HG03066 (cell line): ENCODE measurements around the gene RHCG.

Source experiments
- ATAC-seq: cut with Tn5 transposase; IDR thresholded peaks from one replicate; pipeline ENCODE4 v1.9.1; 2021; ENCODE audit warnings: low read depth; ENCODE audit not compliant: unreplicated experiment

RHCG gene

DNA sequence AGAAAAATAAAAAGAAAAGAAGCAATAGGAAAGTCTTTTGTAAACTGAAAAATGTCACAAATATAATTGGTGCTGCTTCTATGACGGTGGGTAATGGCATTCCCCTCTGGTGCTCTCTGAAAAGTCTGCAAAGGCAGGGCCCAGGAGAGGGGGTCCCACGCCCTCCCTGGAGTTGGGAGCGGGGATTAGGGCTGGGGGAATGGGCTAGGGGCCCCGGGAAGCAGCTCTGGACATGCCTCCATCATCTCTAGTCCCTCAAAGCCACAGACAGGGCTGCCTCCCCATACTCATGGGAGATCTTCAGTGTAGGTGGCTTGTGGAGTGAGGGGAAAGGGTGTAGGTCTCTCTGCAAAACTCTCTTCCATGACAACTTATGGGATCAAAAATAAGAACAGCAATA is 7.8 kb upstream of the RHCG start:
- no peak for ATAC-seq

DNA sequence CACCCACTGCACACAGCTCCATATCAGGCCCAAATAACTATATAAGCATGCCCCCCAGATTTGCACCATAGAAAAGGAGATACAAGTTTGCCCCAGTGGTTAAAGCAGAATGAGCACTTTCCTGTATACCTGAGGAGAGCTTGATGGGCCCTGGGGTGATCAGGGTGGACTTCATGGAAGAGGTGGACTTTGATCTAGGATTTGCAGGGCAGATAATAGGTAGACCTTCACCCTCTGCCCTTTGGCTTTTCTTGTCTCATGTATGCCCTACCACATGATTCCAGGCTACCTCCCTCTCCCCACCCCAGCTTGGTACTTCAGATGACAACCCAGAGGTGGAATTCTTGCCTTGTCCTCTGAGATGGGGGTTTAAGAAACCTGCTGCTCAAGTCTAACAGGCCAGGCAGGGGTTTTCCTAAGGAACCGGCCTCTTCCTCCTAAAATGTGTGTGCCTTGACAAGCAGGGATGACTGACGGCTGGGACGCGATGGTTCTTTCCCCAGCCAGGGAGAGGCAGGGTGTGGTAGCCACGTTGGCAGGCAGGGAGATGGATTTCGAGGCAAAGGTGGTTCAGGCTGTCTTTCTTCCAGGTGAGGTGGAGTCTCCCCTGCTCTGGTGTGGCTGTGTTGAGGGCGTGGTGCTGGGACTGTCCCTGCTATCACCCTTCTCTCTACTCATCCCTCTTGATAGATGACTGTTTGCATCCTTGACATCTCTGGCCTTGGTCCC is 6.6 kb upstream of the RHCG start:
- ATAC-seq = no peak

DNA sequence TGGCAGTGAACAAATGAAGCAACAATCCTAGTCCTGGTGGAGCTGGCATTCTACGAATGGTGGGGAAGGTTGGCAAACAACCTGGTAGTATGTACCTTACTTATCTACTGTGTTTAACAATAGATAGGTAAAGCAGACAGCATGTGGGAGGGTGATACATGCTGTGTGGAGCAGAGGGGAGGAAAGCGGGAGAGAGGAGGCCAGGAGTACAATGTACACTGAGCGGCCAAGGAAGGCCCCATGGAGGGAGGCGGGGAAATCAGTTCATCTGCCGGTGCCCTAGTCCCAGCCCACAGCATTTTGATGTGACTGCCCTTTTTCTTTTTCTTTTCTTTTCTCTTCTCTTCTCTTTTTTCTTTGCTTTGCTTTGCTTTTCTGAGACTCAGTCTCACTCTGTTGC is 5.3 kb upstream of the RHCG start:
- no peak for ATAC-seq

DNA sequence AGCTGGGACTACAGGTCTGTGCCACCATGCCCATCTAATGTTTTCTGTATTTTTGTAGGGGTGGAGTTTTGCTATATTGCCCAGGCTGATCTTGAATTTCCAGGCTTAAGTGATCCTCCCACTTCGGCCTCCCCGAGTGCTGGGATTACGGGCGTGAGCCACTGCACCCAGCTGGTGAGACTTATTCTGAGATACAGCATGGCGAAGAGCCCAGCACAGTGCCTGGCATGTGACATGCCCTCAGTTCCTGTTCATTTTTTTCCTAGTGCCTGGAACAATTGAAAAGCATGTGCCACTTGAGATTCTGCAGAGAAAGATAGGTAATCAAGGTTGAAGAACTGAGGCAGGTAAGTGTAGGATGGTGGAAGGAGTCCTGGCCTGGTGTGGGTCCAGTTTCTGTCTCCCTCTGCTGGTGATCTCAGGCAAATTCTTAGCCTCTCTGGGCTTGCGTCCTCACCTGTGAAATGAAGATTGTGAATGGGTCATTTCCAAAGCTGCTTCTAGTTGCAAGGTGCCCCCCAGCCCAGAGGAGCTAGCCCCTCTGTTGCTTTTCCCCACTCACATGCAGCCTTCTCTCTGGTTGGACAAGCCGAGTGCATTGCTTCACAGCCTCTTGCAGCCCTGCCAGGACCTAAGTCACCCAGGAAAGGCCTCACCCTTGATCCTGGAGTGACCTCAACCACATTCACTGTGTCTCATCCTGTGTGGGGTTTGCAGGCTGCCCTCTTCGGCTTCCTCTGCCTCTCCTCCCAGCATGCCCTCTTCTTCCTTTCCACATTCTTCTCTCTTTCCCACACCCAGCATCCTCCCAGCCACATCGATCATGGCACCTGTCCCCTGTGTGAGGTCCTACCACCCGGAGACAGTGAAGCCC is 4.3 kb upstream of the RHCG start:
- no peak for ATAC-seq

DNA sequence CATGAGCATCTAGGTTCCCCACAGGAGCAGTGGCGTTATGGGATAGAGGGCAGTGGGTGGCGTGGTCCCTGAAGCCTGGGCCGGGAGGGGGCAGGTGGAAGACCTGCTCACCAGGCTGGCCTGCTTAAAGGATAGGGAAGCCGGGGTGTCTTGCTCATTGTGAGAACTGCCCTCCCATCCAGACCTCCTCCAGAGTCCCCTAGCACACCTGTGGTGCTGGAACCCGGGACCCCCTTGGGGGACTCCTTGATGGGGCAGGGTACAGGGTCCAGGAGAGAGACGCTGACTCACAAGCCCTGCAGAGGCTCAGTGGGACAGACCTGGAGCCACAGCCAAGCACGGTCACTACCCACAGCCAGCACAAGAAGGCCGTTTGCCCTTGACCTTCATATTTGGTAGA is 2.8 kb upstream of the RHCG start:
- ATAC-seq = no peak

DNA sequence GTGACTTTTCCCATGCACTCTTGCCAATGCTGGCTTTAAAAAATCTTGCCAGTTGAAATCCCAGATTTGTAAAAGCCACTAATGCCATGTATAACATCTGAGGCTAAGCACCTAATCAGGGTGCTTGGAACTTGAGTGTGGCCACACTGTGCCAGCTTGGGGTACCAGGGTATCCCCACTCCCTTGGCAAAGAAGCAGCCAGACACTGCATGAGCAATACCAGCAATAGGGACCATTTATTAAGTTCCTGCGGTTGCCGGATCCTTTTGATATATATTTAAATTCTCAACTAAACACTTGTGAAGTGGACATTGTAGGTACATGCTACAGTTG is 2.2 kb upstream of the RHCG start:
- no peak for ATAC-seq

DNA sequence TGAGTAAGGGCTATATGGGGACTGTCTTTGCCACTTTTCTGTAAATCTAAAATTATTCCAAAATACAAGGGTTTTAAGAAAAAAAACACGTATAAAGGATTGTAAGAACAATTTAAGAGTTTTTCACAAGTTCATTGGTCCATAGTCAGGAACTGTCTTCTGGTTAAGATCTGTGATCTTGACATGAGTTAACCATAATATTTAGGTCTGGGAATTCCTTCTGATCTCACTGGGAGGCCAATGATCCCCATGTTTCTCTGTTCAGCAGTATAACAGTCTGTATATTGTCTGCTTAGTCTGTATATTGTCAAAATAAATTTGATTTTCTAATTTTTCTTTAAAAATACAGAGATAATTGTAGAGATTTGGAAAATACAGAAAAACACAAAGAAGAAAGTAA is 848 bp upstream of the RHCG start:
- ATAC-seq = no peak

DNA sequence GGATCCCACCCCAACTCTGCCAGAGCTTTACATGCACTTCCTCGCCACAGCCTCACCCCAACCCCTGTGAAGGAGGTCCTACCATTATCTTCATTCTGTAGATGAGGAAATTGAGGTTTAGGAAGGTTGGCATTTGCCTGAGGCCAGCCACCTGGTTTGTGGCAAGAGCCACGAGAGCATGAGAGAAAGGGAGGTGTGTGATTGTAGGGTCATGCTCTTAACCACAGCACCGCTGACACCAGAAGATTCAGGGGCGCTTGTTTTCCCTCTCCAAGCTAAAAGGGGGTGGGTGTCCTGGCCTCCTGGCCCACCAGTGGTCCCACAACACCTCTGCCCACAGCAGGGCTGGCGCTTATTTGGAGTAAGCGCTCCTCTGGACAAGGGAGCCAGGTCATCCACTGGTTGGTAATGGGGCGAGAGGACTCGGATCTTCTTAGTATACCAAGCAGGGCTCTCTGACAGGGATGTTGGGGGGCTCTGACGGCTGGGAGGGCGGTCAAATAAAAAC is 691 bp downstream of the RHCG start:
- no peak for ATAC-seq

DNA sequence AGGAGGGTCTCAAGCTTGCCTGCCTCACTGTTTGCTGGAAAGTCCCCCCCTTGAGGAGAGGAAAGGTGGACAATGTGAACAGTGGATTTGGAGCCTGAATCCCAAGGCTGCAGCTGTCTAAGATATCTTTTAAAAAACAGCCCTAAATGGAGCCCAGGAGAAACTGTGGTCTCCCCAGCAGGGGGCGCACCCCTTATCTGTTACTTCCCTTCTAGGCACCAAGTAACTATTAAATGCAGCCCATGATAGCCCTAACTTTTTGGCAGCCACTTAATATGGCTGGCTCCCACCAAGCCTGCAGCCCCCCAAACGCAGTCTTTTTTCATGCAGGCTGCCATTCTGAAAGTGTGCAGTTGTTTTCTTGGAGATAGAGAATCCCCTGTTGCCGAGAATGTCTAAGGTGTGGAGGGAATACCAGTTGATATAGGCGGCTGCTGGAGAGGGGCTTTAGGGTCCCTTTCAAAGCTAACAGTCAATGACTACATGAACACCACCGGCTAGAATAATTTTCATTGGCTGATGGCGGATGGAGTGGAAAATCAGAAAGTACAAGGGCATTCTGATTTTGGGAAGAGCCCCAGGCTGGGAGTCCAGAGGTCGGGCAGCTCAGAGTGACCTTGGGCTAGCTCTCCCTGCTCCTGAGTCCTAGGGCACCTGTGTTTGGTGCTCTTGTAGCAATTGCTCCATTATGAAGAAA is 1.3 kb downstream of the RHCG start:
- no peak for ATAC-seq

DNA sequence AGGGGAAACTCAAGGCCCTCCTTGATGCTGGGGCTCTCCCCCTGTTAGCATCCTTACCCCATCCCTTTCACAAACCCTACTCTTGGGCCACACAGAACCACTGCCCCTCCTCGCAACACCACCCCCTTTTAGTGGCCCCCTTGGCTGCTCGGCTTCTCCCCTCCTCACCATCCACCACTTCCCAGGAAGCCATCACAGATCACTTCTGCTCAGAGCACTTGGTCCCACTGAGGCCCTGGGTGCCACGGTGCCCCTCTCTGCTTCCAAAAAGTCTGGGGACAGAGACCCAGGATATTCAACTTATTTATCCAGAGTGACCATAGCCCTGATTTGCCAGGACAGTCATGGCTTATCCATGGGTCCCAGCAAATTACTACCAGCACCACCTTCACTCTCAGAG is 2.4 kb downstream of the RHCG start:
- no peak for ATAC-seq

DNA sequence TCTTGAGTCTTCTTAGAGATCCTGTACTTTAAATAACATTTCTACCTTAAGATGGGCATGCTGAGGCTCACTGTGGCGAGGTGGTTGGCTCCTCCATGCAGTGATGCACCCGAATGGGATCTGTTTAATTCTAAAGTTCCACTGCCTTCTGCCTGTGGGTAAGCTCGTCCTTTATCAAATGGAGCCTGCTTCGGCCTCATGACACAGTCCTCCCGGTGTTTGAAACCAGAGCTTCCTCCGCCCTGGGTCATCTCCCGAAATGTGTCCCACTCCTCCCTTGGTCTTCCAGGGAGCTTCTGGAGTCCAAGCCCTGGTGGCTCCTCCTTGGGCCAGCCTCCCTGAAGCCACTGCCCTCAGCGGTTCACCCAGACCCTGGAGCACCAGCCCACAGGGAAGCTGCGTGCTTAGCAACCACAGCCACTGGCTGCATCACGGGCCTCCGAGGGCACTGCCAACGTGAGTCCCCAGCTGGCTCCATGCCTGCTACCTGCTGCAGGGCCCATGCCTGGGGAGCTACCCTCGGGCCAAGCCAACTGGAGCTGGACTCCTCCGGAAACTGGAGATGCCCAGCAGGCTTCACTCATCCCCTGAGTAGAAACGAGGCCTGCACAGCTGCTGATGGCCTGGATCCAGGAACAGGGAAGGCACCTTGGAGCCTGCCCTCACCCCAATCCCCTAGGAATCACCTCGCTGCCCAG is 3.3 kb downstream of the RHCG start:
- ATAC-seq = no peak

DNA sequence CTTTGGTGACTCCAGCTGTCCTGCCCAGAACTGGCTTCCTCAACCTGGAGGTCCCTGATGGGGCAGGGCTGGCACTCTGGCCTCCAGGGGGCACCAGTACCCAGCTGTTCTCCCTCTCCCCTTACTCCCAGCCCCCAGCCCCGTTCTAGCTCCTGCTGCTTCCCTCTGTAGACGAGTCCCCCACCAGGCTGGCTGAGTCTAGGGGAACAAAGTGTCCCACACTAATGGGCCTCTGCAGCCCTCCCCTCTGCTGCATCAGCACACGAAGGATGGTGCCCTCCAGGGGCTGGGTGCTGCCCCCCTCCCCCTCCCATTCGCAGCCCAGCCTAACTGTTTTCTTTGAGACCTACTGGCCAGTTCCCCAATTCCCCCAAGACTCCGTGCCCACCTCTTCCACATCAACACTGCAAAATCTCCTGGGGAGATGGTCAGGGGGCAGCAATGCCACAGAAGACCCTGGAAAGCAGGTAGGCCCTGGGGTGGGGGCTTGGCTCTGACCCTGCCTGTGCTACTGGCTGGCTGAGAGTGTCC is 4.2 kb downstream of the RHCG start:
- ATAC-seq = no peak

DNA sequence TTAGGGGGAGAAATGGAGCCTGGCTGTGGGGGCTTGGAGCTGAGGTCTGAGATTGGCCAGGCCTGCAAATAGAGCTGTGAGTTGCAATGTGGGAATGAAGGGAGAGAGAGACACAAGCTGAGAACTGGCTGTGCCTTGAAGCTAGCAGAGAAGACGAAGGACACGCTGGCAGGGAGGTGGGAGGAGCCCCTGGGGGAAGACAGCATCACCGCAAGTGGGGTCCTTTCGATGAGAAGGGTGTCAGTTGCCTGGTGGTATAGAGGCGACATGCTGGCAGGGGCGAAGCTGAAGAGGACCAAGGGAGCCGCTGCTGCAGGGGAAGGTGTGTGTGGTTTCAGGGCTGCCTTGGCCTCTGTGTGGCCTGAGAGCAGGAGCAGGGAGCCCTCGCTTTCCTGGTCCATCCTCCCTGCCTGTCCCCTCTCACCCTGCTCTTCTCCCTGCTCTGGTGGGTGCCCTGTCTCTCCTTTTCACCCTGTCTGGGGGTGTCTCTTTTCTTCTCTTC is 5.5 kb downstream of the RHCG start:
- ATAC-seq = no peak

DNA sequence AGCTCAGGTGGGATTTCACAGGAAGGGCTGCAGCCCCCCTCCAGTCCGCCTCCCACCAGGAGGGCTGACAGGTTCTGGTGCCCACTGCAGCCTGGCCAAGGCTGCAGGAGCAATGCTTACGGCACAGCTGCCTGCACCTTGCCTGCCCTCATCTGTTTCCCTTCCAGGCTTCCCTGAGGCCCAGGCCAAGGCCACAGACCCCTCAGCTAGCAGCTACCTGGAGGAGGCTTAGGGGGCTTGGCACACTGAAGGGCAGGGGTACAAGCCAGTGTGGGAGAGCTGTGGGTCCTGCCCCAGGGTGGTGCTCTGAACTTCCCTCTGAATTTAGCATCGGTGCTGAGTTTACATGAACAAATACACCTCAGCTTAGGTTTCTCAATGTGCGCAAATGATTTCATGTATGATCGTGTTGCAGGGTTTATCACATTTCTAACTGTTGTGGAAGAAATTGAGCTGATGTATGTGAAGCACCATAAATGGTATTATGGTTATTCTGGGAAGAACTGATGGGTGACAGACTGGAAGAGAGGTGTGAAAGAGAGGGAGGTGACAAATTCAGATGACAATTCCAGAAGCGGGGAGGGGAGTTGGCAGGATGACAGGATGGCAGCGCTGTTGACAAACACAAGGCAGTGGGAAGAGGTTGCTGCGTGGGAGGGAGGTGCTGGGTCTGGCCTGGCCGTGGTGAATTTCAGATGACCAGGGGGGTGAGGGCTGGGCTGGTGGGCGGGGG is 6.1 kb downstream of the RHCG start:
- ATAC-seq = no peak

DNA sequence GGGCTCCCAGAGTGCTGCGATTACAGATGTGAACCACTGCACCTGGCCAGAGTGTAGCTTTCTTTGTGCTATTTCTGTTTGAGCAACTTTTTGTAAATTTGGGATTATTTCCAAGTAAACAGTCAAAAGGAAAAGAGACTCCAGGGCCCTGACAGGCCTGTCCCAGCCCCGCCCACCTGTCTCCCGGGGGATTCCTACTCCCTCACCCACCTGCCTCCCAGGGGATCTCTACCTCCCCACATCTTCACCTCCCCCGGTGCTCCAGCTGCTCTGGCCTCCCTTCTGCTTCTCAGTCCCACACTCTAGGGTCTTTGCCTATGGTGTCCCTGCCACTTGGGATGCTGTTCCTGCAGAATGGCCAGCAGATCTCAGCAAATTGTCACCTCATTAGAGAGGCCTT is 7.0 kb downstream of the RHCG start:
- no peak for ATAC-seq

DNA sequence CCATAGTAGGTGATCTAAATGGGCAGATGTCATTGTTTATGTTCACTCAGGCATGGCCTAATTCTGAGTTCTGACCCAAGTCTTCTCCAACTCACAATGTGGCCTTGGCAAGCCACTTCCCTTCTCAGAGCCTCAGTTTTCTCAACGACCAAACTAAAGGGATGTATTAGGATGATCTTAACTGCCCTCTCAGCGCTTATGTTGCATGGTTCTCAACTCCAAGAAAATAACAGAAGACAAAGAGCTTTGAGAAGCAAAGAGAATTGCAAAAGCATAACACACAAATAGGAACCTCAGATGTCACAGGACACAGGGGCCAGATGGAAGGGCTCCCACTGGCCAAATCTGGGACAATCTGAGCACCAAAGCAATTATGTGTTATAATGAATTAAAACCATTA is 8.6 kb downstream of the RHCG start:
- no peak for ATAC-seq

DNA sequence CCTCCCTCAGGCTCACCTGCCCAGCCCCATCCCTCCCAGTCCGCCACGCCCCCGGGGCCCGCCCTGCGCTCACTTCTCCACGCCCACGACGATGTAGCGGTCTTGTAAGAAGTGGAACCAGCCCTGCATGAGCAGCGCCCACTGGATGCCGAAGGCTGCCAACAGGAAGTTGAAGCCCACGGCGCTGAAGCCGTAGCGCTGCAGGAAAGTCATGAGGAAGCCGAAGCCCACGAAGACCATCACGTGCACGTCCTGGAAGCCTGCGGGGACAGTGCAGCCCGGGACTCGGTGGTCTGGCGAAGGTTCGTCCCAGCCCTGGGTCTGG is 9.7 kb downstream of the RHCG start:
- no peak for ATAC-seq

DNA sequence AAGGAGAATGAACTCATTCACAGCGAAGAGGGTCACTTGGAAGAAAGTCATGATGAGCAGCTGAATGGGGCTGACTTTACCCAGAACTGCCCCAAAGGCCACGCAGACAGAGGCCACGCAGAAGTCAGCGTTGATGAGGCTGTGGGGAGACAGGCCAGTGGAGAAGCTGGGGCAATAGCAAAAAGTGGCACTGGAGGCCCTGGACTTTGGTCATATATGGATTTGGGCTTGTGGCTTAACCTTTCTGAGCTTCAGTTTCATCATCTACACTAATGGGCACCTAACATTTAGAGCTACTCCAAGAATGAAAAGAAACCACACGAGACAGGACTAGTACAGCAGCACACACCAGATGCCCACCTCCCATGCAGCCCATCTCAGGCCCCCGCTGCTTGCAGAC is 13.3 kb downstream of the RHCG start:
- no peak for ATAC-seq

DNA sequence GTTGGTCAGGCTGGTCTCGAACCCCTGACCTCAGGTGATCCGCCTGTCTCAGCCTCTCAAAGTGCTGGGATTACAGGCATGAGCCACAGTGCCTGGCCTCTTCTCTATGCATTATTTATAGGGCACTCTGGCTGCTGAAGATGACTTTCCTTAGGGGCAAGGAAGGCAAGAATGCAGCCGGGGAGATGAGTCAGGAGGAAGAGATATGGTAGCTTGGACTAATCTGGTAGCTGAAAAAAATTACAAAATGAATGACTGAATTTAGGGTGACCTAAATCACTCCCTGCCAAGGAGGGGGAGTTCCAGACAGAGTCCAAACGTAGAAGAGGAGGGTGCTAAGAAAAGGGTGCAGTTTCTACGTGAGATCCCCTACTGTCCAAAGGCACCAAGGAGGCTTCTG is 14.2 kb downstream of the RHCG start:
- ATAC-seq = no peak

DNA sequence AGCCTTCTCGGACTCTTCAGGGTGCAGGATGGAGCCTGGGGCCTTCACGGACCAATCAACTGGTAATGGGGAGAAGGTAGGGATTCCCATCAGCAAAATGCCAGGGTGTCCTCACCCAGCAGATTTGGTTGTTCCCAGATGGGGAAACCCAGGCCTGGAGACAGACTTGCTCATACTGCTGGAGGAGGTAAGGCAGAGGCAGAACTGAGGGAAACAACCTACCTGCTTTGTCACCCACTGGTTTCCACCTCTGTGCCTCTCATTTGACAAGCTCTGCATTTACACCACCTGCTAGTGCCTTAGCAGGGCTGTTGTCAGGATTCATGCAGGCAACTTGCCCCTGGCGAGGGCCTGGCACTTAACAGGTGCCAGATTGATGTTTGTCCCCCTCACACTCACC is 15.9 kb downstream of the RHCG start:
- ATAC-seq = no peak
